ENCODE measurements around the gene AHSG.

GRCh38 chr3:186589121-186589520, 23.7 kb upstream of the AHSG start:
- TF ChIP-seq CTCF (IDR thresholded peaks at IDR 0.05), result no peak
- TF ChIP-seq POLR2A (IDR thresholded peaks at IDR 0.05), result no peak

Data from adrenal gland (tissue), 5 donors.